Calu3 (cell line): Measurements from ENCODE around the gene CAPS. TPM values are rescaled to one million over a fixed set of nuclear protein-coding genes. Genes with fewer than 3 reads are reported as not detected.

Experiments
- BruUV-seq: library from RNA; stranded (reverse); fragments of 400-500 nt; replicated peaks from 2 replicates; lab custom pipeline; 2021; lab: Mats Ljungman, UMichigan
- CTCF ChIA-PET: fragments of 300-600 bp; sonication (Branson Sonifier 250); formaldehyde crosslinking; loops from one replicate; lab custom pipeline; 2022; ENCODE audit warnings: antibody characterized with exemption; lab: Charles Lee
- DNase-seq: peaks from one replicate; pipeline ENCODE4 v3.0.0; 2022
- H3K27ac Mint-ChIP-seq: one replicate; pipeline ENCODE4 v1.8.0; 2022; ENCODE audit warnings: mixed read lengths; ENCODE audit not compliant: unreplicated experiment
- H3K27me3 Mint-ChIP-seq: one replicate; pipeline ENCODE4 v1.8.0; 2022; ENCODE audit warnings: mixed read lengths; ENCODE audit not compliant: unreplicated experiment
- H3K36me3 Mint-ChIP-seq: one replicate; pipeline ENCODE4 v1.8.0; 2022; ENCODE audit warnings: mild to moderate bottlenecking, moderate library complexity, mixed read lengths; ENCODE audit not compliant: insufficient read depth, unreplicated experiment
- H3K4me1 Mint-ChIP-seq: one replicate; pipeline ENCODE4 v1.8.0; 2022; ENCODE audit warnings: mild to moderate bottlenecking, low read depth, mixed read lengths; ENCODE audit not compliant: unreplicated experiment
- H3K4me3 Mint-ChIP-seq: one replicate; pipeline ENCODE4 v1.8.0; 2022; ENCODE audit warnings: mild to moderate bottlenecking, low read depth, moderate library complexity, mixed read lengths; ENCODE audit not compliant: unreplicated experiment
- H3K9me3 Mint-ChIP-seq: one replicate; pipeline ENCODE4 v1.8.0; 2022; ENCODE audit warnings: low read depth, mixed read lengths; ENCODE audit not compliant: unreplicated experiment
- intact Hi-C: fragments of 100-400 bp; cut with micrococcal nuclease; formaldehyde crosslinking; loops from one replicate; pipeline ENCODE4 v1.10.0; 2022; ENCODE audit not compliant: unreplicated experiment
- total RNA-seq: library from RNA; stranded (reverse); gene quantifications from 2 replicates; pipeline ENCODE4 v1.2.3, GENCODE V29; 2022
- TF ChIP-seq, protein P1 (sequence below): fragments of 200-600 bp; IDR thresholded peaks from one replicate; pipeline ENCODE4 v1.8.0; 2022; ENCODE audit warnings: antibody characterized with exemption; ENCODE audit not compliant: unreplicated experiment

Gene CAPS
- total RNA-seq, 1 experiment from 2014 or later, result 39.9 TPM

DNA sequence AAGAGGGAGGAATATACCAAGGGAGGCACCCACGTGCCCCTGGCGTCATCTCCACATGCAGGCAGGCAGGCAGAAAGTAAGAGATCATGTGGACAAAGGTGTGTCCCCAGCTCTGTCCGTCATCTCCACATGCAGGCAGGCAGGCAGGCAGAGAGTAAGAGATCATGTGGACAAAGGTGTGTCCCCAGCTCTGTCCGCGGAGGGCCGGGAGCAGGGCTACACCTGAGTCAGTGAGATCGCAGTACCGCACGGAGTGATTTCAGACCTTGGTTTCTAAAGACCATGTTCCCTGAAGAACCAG is 22.2 kb downstream of the CAPS start:
- no TSS peak for BruUV-seq
- CTCF ChIA-PET, result interaction anchor here (0.6 kb wide), 1 partner anchor 315 kb away, joined by 5 read pairs; no protein-coding TSS in a partner anchor

DNA sequence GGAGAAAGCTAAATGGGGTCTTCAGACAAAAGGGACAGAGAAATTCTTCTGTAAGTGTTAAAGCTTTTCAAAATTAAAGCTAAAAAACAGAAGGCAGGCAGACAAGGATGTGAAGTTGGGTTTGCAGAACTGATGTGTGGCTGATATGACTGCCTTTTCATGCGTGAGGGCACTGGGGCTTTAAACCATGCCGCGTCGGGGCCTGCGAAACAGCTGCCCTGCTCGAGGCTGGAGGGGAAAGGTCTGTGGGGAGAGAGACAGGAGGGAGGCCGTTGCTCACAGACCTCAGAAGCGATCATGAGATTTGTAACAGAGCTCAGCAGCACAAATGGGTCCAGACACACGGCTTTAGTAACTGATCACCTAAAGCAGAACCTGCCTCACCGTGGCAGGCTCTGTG is 23.5 kb downstream of the CAPS start:
- Mint-ChIP-seq H3K27ac (no peak overlapping the region), H3K36me3 (peaks cover 11% of the 10 kb centered on the region), H3K4me3 (no peak overlapping the region), H3K4me1 (no peaks in the 10 kb centered on the region), H3K27me3 (no peaks in the 10 kb centered on the region), H3K9me3 (no peaks in the 10 kb centered on the region)
- no peak for DNase-seq
- intact Hi-C loops, result no loop called here
- TF ChIP-seq, protein P1, sequence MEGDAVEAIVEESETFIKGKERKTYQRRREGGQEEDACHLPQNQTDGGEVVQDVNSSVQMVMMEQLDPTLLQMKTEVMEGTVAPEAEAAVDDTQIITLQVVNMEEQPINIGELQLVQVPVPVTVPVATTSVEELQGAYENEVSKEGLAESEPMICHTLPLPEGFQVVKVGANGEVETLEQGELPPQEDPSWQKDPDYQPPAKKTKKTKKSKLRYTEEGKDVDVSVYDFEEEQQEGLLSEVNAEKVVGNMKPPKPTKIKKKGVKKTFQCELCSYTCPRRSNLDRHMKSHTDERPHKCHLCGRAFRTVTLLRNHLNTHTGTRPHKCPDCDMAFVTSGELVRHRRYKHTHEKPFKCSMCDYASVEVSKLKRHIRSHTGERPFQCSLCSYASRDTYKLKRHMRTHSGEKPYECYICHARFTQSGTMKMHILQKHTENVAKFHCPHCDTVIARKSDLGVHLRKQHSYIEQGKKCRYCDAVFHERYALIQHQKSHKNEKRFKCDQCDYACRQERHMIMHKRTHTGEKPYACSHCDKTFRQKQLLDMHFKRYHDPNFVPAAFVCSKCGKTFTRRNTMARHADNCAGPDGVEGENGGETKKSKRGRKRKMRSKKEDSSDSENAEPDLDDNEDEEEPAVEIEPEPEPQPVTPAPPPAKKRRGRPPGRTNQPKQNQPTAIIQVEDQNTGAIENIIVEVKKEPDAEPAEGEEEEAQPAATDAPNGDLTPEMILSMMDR, result no peak
- CTCF ChIA-PET, result no interaction called here
- BruUV-seq, result no TSS peak

More for the DNA sequence above, 22.2 kb downstream of the CAPS start:
- Mint-ChIP-seq H3K9me3 (no peaks in the 10 kb centered on the region), H3K27me3 (no peaks in the 10 kb centered on the region), H3K27ac (no peak overlapping the region), H3K4me3 (no peak overlapping the region), H3K36me3 (peaks cover 16% of the 10 kb centered on the region), H3K4me1 (no peaks in the 10 kb centered on the region)
- TF ChIP-seq, protein P1, result no peak
- intact Hi-C loops, result no loop called here
- no peak for DNase-seq

DNA sequence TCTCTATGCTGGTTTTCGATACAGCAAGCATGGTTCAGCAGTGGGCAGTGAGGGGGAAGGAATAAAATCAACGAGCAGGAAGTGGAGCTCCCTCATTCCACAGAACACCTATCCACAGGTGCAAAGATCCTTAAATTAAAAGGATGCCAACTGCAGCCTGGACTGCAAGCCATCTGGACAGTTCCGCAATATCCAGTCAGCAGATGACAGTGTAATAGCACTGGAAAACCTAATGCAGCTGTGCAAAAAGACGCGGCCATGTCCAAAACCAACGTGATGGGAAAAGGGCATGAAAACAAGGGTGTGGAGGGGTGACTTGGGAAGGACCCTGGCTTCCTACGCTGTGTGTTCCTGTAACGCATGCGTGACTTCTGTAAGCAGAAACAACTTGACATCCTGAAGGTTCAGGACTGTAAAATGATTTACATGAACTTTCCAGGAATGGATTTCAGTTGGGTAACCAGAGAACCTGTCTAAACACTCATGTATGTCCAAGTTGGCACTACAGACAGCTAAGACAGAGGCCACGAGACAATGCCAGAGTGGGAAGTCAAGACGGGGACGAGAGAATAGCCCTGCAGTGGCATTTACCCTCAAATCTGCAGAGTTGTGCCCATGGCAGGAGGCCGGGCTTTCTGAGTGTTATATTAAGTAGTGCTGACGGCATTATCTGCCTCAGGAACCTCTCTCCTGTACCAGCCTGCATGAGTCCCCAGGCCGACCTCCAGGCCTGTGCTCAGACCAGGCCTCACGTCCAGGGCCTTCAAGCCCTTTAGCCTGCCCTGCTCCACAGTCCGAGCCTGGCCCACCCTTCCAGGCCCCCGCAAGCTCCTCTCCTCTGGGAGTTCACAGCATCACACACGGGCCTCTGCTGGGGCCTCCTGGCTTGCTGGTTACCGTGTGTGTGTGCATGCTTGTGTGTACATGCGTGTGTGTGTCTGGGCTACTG is 26.5 kb downstream of the CAPS start:
- TF ChIP-seq, protein P1, result no peak
- Mint-ChIP-seq H3K9me3 (no peaks in the 10 kb centered on the region), H3K27me3 (no peaks in the 10 kb centered on the region), H3K4me1 (no peaks in the 10 kb centered on the region), H3K36me3 (peaks cover 12% of the 10 kb centered on the region), H3K27ac (no peak overlapping the region), H3K4me3 (no peak overlapping the region)
- BruUV-seq, result no TSS peak
- CTCF ChIA-PET, result interaction anchor here (0.6 kb wide), 1 partner anchor 17 kb away, joined by 3 read pairs; no protein-coding TSS in a partner anchor
- intact Hi-C loops, result no loop called here
- no peak for DNase-seq

DNA sequence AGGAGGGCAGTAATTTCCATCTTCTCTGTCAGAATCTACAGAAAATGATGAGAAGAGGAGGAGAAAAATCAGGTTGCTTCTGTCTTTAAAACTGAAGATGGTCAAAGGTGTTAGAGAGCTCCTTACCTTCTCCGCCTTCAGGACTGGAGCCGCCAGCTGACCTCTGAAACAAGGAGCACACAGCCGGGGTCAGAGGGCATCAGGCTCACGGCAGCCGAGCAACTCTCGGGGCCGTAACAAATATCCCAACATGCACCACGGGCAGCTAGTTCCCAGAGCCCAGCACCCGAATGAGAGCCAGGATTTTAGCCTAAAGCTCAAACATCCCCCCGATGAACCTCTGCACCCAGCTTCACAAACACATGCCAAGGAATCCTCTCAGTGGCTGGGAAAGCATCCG is 27.6 kb downstream of the CAPS start:
- no peaks in the 10 kb centered on the region for H3K27me3 Mint-ChIP-seq
- intact Hi-C loops, result no loop called here
- TF ChIP-seq, protein P1, result no peak
- no peaks in the 10 kb centered on the region for H3K9me3 Mint-ChIP-seq
- no peak overlapping the region for H3K27ac Mint-ChIP-seq
- peaks cover 16% of the 10 kb centered on the region for H3K36me3 Mint-ChIP-seq
- DNase-seq, result no peak
- no peaks in the 10 kb centered on the region for H3K4me1 Mint-ChIP-seq
- H3K4me3 Mint-ChIP-seq, result no peak overlapping the region
- CTCF ChIA-PET, result no interaction called here
- no TSS peak for BruUV-seq
